A549 (cell line): Measurements from ENCODE around the gene ATP6V0C. TPM values are rescaled to one million over a fixed set of nuclear protein-coding genes. Genes with fewer than 3 reads are reported as not detected.

Experiments
- ATAC-seq, 2 experiments: fragments of 200-7000 bp in 1 of 2; fragments of >200 bp in 1 of 2; cut with Nextera tagmentation in 1 of 2; cut with Tn5 transposase in 1 of 2; 3 replicates each; pipeline versions ENCODE4 v1.8.0 to v1.9.1; 2018 to 2020; ENCODE audit warnings: mild to moderate bottlenecking in 1 of 2, moderate library complexity in 1 of 2
- CTCF ChIA-PET: fragments of 300-600 bp; sonication (Branson Sonifier 250); formaldehyde crosslinking; extraction: SDS; loops from one replicate; lab custom pipeline; 2021; ENCODE audit warnings: antibody characterized with exemption, inconsistent platforms; lab: Yijun Ruan, JAX
- POLR2A ChIA-PET: fragments of 350-600 bp; formaldehyde crosslinking; extraction: SDS; loops from one replicate; lab custom pipeline; 2021; ENCODE audit warnings: antibody characterized with exemption, inconsistent platforms; lab: Yijun Ruan, JAX
- DNase-seq, 2 experiments: peaks; one replicate each; pipeline versions ENCODE4 v3.0.0 to v3.0.0-alpha.2; 2011 to 2016; ENCODE audit warnings: low read depth in 1 of 2, low spot score in 1 of 2
- FAIRE-seq: peaks from 2 replicates; lab custom pipeline; 2011; peaks lifted over from hg19 to GRCh38; lab: Jason Lieb, UNC
- H3K27ac ChIP-seq, 2 experiments: fragments of >200 bp; sonication (Bioruptor Twin); formaldehyde crosslinking; 3 replicates each; pipeline ENCODE4 v1.5.1; 2016 to 2017
- H3K4me1 ChIP-seq: fragments of >200 bp; sonication (Bioruptor Twin); formaldehyde crosslinking; 3 replicates; pipeline ENCODE4 v1.6.1; 2016
- H3K4me2 ChIP-seq: fragments of >200 bp; sonication (Bioruptor Twin); formaldehyde crosslinking; 3 replicates; pipeline ENCODE4 v1.6.1; 2016
- H3K4me3 ChIP-seq: fragments of >200 bp; sonication (Bioruptor Twin); formaldehyde crosslinking; 3 replicates; pipeline ENCODE4 v1.5.1; 2016
- H3K9me3 ChIP-seq: fragments of >200 bp; sonication (Bioruptor Twin); formaldehyde crosslinking; 3 replicates; pipeline ENCODE4 v1.6.1; 2016
- CHD2 ChIP-seq: fragments of 150-350 bp; IDR thresholded peaks from 2 replicates; pipeline ENCODE4 v1.6.1; 2014; ENCODE audit warnings: low read length; ENCODE audit not compliant: partially characterized antibody
- CHD4 ChIP-seq: fragments of 200-600 bp; sonication (generic); IDR thresholded peaks from 2 replicates; pipeline ENCODE4 v1.6.1; 2016; ENCODE audit warnings: antibody characterized with exemption, mild to moderate bottlenecking, borderline replicate concordance
- CTCF ChIP-seq: fragments of >200 bp; sonication (Bioruptor Twin); formaldehyde crosslinking; IDR thresholded peaks from 3 replicates; pipeline ENCODE4 v1.5.1; 2016
- EHF ChIP-seq: fragments of 250-450 bp; sonication (Bioruptor Pico); IDR thresholded peaks from 2 replicates; pipeline ENCODE4 v1.5.0; 2020; ENCODE audit warnings: mild to moderate bottlenecking
- EHMT2 ChIP-seq: fragments of 200-600 bp; sonication (generic); IDR thresholded peaks from 2 replicates; pipeline ENCODE4 v1.6.1; 2016; ENCODE audit warnings: antibody characterized with exemption, low read depth, mild to moderate bottlenecking, moderate library complexity
- ESRRA ChIP-seq: fragments of 150-350 bp; IDR thresholded peaks from 2 replicates; pipeline ENCODE4 v1.6.1; 2014; ENCODE audit warnings: mild to moderate bottlenecking, low read length, borderline replicate concordance
- FOSB ChIP-seq: fragments of 250-450 bp; sonication (Bioruptor Pico); IDR thresholded peaks from 2 replicates; pipeline ENCODE4 v1.5.0; 2020; ENCODE audit warnings: mild to moderate bottlenecking, moderate library complexity
- FOSL2 ChIP-seq, 2 experiments: fragments of 450-650 bp in 1 of 2; fragments of >200 bp in 1 of 2; sonication (Bioruptor Twin) in 1 of 2; formaldehyde crosslinking; IDR thresholded peaks; 2 replicates each; pipeline versions ENCODE4 v1.5.0 to v1.6.1; 2016 to 2020; ENCODE audit warnings: mild to moderate bottlenecking in 1 of 2, moderate library complexity in 1 of 2
- HDAC2 ChIP-seq: fragments of 200-600 bp; sonication (generic); IDR thresholded peaks from 2 replicates; pipeline ENCODE4 v1.6.1; 2016
- HES2 ChIP-seq: fragments of >200 bp; sonication (Bioruptor Twin); formaldehyde crosslinking; IDR thresholded peaks from 2 replicates; pipeline ENCODE4 v1.6.1; 2016
- HEYL ChIP-seq: fragments of 250-450 bp; sonication (Bioruptor Pico); IDR thresholded peaks from 2 replicates; pipeline ENCODE4 v1.8.0; 2021; ENCODE audit warnings: mild to moderate bottlenecking, moderate library complexity
- HOXA7 ChIP-seq: fragments of 250-450 bp; sonication (Bioruptor Pico); IDR thresholded peaks from 2 replicates; pipeline ENCODE4 v1.5.0; 2020; ENCODE audit warnings: mild to moderate bottlenecking, moderate library complexity
- HOXB13 ChIP-seq: fragments of 250-450 bp; sonication (Bioruptor Pico); IDR thresholded peaks from 2 replicates; pipeline ENCODE4 v1.5.0; 2020; ENCODE audit warnings: low read depth, mild to moderate bottlenecking, moderate library complexity
- HOXB5 ChIP-seq: fragments of 250-450 bp; sonication (Bioruptor Pico); IDR thresholded peaks from 2 replicates; pipeline ENCODE4 v1.5.0; 2020; ENCODE audit warnings: mild to moderate bottlenecking, moderate library complexity
- MAFK ChIP-seq: fragments of 450-650 bp; IDR thresholded peaks from 2 replicates; pipeline ENCODE4 v1.6.1; 2014; ENCODE audit not compliant: partially characterized antibody
- MYC ChIP-seq: IDR thresholded peaks from 2 replicates; pipeline ENCODE4 v1.6.1; 2012; ENCODE audit warnings: mild to moderate bottlenecking, inconsistent platforms, low read length, improper control_type of control experiment, borderline replicate concordance
- NFE2L2 ChIP-seq: fragments of 150-350 bp; conservative IDR thresholded peaks from 2 replicates; pipeline ENCODE4 v1.6.1; 2014; ENCODE audit warnings: low read length
- NPAS2 ChIP-seq: fragments of 250-450 bp; sonication (Bioruptor Pico); IDR thresholded peaks from 2 replicates; pipeline ENCODE4 v1.8.0; 2022; ENCODE audit warnings: mild to moderate bottlenecking, moderate library complexity, borderline replicate concordance
- PBX3 ChIP-seq: IDR thresholded peaks from 2 replicates; pipeline ENCODE4 v1.6.1; 2012
- PHF8 ChIP-seq: fragments of 200-600 bp; sonication (generic); IDR thresholded peaks from 2 replicates; pipeline ENCODE4 v1.6.1; 2016; ENCODE audit warnings: low read depth, mild to moderate bottlenecking, antibody characterized with exemption, moderate library complexity, borderline replicate concordance
- POLR2A ChIP-seq: IDR thresholded peaks from 2 replicates; pipeline ENCODE4 v1.6.1; 2012; ENCODE audit warnings: mild to moderate bottlenecking, low read length
- RCOR1 ChIP-seq: fragments of 150-350 bp; IDR thresholded peaks from 2 replicates; pipeline ENCODE4 v1.6.1; 2014; ENCODE audit warnings: antibody characterized with exemption, low read length, low read depth
- REST ChIP-seq: fragments of 200-600 bp; sonication (generic); IDR thresholded peaks from 2 replicates; pipeline ENCODE4 v1.6.1; 2016; ENCODE audit warnings: antibody characterized with exemption, mild to moderate bottlenecking, moderate library complexity
- SREBF2 ChIP-seq: fragments of 450-650 bp; IDR thresholded peaks from 2 replicates; pipeline ENCODE4 v1.6.1; 2014; ENCODE audit warnings: mild to moderate bottlenecking, moderate library complexity
- ZC3H11A ChIP-seq: fragments of 450-650 bp; IDR thresholded peaks from 2 replicates; pipeline ENCODE4 v1.6.1; 2014; ENCODE audit warnings: antibody characterized with exemption, mild to moderate bottlenecking
- ZNF302 ChIP-seq: fragments of 250-450 bp; sonication (Bioruptor Pico); IDR thresholded peaks from 2 replicates; pipeline ENCODE4 v1.9.0; 2021; ENCODE audit warnings: inconsistent platforms, mild to moderate bottlenecking, moderate library complexity
- ZSCAN20 ChIP-seq: fragments of 250-450 bp; sonication (Bioruptor Pico); IDR thresholded peaks from 2 replicates; pipeline ENCODE4 v1.8.0; 2022; ENCODE audit warnings: mild to moderate bottlenecking, moderate library complexity
- WGBS: methylation state at CpG from one replicate; pipeline ENCODE4 v1.1.6; 2017; ENCODE audit errors: missing lambda C conversion rate; 5-methylcytosine and 5-hydroxymethylcytosine counted together
- polyA plus RNA-seq, 4 experiments: library from polyadenylated mRNA; depleted of rRNA in 3 of 4; stranded (reverse); fragments of >200 nt; fragmentation: RNase III in 1 of 4; extraction: RNeasy Plus Mini Kit Qiagen cat#74134 plus additional on column Dnase treatment in 1 of 4; gene quantifications; 2 replicates in 3 of 4; 3 replicates in 1 of 4; pipeline ENCODE4 v1.2.3, GENCODE V29; 2011 to 2017
- TF ChIP-seq, protein P1 (sequence below): fragments of 250-450 bp; sonication (Bioruptor Pico); IDR thresholded peaks from 2 replicates; pipeline ENCODE4 v1.5.0; 2020; ENCODE audit warnings: low read depth, mild to moderate bottlenecking, moderate library complexity

ATP6V0C gene
- polyA plus RNA-seq, 2 of the 4 experiments (the other 2 are of a cell fraction) = 9.4 to 153 TPM

GRCh38 chr16:2483939-2484897 lies 29.5 kb upstream of the ATP6V0C start:
- CTCF ChIA-PET = interaction anchor here (1.1 to 13.5 kb wide), 2 partner anchors 16 to 144 kb away, joined by 5 to 98 read pairs; partner anchors contain the start of gene ABCA3
- no peak overlapping the region for H3K27ac ChIP-seq
- no peak overlapping the region for H3K4me3 ChIP-seq
- 86% methylated on average over 10 of the region's 16 CpGs for WGBS
- H3K4me1 ChIP-seq = no peaks in the 10 kb centered on the region
- TF ChIP-seq REST (no peak), ESRRA (no peak), POLR2A (no peak), SREBF2 (no peak), NPAS2 (CRISPR knock-in tag) (no peak), EHF (CRISPR knock-in tag) (no peak), PHF8 (no peak), FOSB (CRISPR knock-in tag) (no peak), MAFK (no peak), ZNF302 (CRISPR knock-in tag) (no peak), HEYL (CRISPR knock-in tag) (no peak), FOSL2 (IDR thresholded peaks at IDR 0.05) (no peak), FOSL2 (CRISPR knock-in tag; IDR thresholded peaks at IDR 0.05) (no peak)
- TF ChIP-seq, protein P1, sequence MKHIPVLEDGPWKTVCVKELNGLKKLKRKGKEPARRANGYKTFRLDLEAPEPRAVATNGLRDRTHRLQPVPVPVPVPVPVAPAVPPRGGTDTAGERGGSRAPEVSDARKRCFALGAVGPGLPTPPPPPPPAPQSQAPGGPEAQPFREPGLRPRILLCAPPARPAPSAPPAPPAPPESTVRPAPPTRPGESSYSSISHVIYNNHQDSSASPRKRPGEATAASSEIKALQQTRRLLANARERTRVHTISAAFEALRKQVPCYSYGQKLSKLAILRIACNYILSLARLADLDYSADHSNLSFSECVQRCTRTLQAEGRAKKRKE = no peak
- TF ChIP-seq, all 56 proteins: peak for 0
- FAIRE-seq = no peak
- DNase-seq = no peak
- Histone ChIP-seq H3K9me3 (no peaks in the 10 kb centered on the region), H3K4me2 (no peak overlapping the region)
- POLR2A ChIA-PET = no interaction called here
- no peak; a peak in 1 of 6 replicates for ATAC-seq

- DNase-seq (no peak), ATAC-seq (no peak), FAIRE-seq (no peak)
- CTCF ChIA-PET = interaction anchor here (1.1 to 13.5 kb wide), 2 partner anchors 16 to 145 kb away, joined by 5 to 98 read pairs; partner anchors contain the start of gene ABCA3
- Histone ChIP-seq H3K4me1 (no peaks in the 10 kb centered on the region), H3K27ac (no peak overlapping the region), H3K4me2 (no peak overlapping the region), H3K4me3 (no peak overlapping the region), H3K9me3 (no peaks in the 10 kb centered on the region)
- no peak for TF ChIP-seq ZC3H11A
- no peak for TF ChIP-seq HDAC2
- no peak for TF ChIP-seq NFE2L2
- TF ChIP-seq SREBF2 = no peak
- no peak for TF ChIP-seq HES2
- TF ChIP-seq EHMT2 = no peak
- TF ChIP-seq MYC = no peak
- TF ChIP-seq CHD4 = no peak
- TF ChIP-seq EHF (CRISPR knock-in tag) = no peak
- TF ChIP-seq CTCF = no peak
- TF ChIP-seq ZSCAN20 (CRISPR knock-in tag) = no peak
- no peak for TF ChIP-seq HOXB13 (CRISPR knock-in tag)
- no peak for TF ChIP-seq PBX3
- no peak for TF ChIP-seq CHD2
- TF ChIP-seq FOSL2 (IDR thresholded peaks at IDR 0.05) = no peak
- no peak for TF ChIP-seq FOSL2 (CRISPR knock-in tag; IDR thresholded peaks at IDR 0.05)
- no peak for TF ChIP-seq RCOR1
- no peak for TF ChIP-seq HOXA7 (CRISPR knock-in tag)
- no peak for TF ChIP-seq HOXB5
- WGBS = 86% methylated on average over 13 of the region's 13 CpGs
- POLR2A ChIA-PET = interaction anchor here (1.3 kb wide), 1 partner anchor 10 kb away, joined by 3 read pairs; the partner anchor contains the start of gene TBC1D24
Measured at GRCh38 chr16:2484898-2485508, 28.7 kb upstream of the ATP6V0C start.
